Endothelial cell of umbilical vein (primary cell): Measurements from ENCODE around the gene EVX2.

Experiments
- EZH2 ChIP-seq: IDR thresholded peaks from 2 replicates; pipeline ENCODE4 v1.6.1; 2012; ENCODE audit warnings: borderline replicate concordance, low read depth, mild to moderate bottlenecking, moderate library complexity, low read length, inconsistent platforms; ENCODE audit not compliant: severe bottlenecking
- FOS ChIP-seq: IDR thresholded peaks from 2 replicates; pipeline ENCODE4 v1.6.1; 2011; ENCODE audit warnings: mild to moderate bottlenecking, low read length, moderate library complexity, borderline replicate concordance; ENCODE audit not compliant: insufficient read depth
- GATA2 ChIP-seq: IDR thresholded peaks from 2 replicates; pipeline ENCODE4 v1.7.0; 2011; ENCODE audit warnings: low read depth, mild to moderate bottlenecking, moderate library complexity, mixed read lengths, low read length; ENCODE audit not compliant: insufficient read length, insufficient read depth
- JUN ChIP-seq: IDR thresholded peaks from 2 replicates; pipeline ENCODE4 v1.6.1; 2011; ENCODE audit warnings: borderline replicate concordance, low read depth; ENCODE audit not compliant: insufficient read length, insufficient read depth
- MYC ChIP-seq: IDR thresholded peaks from one replicate; pipeline ENCODE4 v1.6.1; 2011; ENCODE audit warnings: mild to moderate bottlenecking, low read depth, low read length
- POLR2A ChIP-seq: IDR thresholded peaks from 2 replicates; pipeline ENCODE4 v1.6.1; 2012; ENCODE audit warnings: low read depth, mild to moderate bottlenecking, control low read depth, low read length
- POLR2AphosphoS5 ChIP-seq: IDR thresholded peaks from 2 replicates; pipeline ENCODE4 v1.6.1; 2012; ENCODE audit warnings: low read depth, mild to moderate bottlenecking, control low read depth, low read length, moderate library complexity; ENCODE audit not compliant: insufficient read depth
- TF ChIP-seq, protein P1 (sequence below), 2 donors: IDR thresholded peaks; 1 replicate in 1 of 2; 2 replicates in 1 of 2; pipeline ENCODE4 v1.5.1; 2011; ENCODE audit warnings: low read length in 2 of 2, mild to moderate bottlenecking in 2 of 2, moderate library complexity in 2 of 2, control low read depth in 1 of 2, inconsistent platforms in 1 of 2, low read depth in 1 of 2; ENCODE audit not compliant: insufficient read depth in 1 of 2; ENCODE audit errors: extremely low read depth in 1 of 2
- TF ChIP-seq, protein P2 (sequence below): IDR thresholded peaks from 2 replicates; pipeline ENCODE4 v1.6.1; 2011; ENCODE audit not compliant: insufficient read depth, insufficient read length

DNA sequence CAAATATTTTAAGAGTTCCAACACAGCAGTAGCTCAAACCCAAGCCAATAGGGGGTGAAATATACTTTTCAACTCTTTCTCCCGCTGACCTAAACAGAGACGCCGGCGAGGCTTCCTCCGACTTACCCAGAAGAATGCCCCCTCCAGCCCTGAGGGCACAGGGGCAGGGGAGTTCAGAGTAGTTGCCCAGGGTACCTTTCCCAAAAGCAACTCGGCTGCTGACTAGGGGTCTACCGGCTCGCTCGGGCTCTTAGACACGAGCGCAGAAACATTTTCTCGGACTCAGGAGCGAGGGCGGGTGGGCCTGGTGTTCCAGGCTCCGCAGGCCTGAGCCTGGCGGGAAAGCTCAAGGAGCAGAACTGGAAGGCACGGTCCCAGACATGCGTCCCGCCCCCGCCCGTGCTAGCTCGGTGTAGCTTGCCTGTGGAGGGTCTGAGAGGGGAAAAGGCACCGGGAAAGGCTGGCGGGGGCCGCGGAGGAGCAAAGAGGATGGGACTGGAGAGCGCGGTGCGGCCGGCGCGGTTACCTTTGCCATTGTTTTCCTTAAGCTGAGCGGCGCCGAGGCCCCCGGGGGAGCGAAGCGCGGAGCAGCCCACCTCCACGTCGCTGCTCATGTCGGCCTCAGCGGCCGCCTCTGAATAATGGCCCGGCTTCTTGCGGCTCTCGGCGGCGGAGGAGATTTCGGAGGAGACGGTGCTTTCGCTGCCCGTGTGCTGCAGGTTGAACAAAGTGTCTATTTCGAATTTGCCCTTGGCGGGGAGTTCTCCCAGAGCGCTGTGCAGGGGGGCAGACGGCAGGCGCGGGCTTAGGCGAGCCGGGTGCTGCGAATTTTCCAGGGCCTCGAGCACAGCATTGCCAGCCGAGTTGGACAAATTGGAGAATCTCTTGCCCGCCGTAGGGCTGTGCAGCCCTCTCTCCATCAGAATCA lies 674 bp downstream of the EVX2 start:
- TF ChIP-seq, protein P1, sequence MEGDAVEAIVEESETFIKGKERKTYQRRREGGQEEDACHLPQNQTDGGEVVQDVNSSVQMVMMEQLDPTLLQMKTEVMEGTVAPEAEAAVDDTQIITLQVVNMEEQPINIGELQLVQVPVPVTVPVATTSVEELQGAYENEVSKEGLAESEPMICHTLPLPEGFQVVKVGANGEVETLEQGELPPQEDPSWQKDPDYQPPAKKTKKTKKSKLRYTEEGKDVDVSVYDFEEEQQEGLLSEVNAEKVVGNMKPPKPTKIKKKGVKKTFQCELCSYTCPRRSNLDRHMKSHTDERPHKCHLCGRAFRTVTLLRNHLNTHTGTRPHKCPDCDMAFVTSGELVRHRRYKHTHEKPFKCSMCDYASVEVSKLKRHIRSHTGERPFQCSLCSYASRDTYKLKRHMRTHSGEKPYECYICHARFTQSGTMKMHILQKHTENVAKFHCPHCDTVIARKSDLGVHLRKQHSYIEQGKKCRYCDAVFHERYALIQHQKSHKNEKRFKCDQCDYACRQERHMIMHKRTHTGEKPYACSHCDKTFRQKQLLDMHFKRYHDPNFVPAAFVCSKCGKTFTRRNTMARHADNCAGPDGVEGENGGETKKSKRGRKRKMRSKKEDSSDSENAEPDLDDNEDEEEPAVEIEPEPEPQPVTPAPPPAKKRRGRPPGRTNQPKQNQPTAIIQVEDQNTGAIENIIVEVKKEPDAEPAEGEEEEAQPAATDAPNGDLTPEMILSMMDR (IDR thresholded peaks at IDR 0.05; ENCODE audit: extremely low read depth in 1 of 2, insufficient read depth in 1 of 2, low read depth in 1 of 2, low read length in 2 of 2): no peak
- TF ChIP-seq EZH2 (peak; percentile 98), POLR2A (no peak), MYC (no peak), POLR2AphosphoS5 (no peak), GATA2 (no peak), FOS (no peak), JUN (no peak)
- TF ChIP-seq, protein P2, sequence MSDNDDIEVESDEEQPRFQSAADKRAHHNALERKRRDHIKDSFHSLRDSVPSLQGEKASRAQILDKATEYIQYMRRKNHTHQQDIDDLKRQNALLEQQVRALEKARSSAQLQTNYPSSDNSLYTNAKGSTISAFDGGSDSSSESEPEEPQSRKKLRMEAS: no peak
